HT1080 (cell line): ENCODE measurements around the gene APP. TPM values are rescaled to one million over a fixed set of nuclear protein-coding genes. Genes with fewer than 3 reads are reported as not detected.

Experiments
- DNase-seq: peaks from one replicate; pipeline ENCODE4 v3.0.0-alpha.2; 2015; ENCODE audit warnings: low read depth
- total RNA-seq: library from RNA; depleted of rRNA; stranded (reverse); fragments of >200 nt; shearing (Covaris generic); gene quantifications from 2 replicates; pipeline ENCODE4 v1.2.3, GENCODE V29; 2014

Gene APP
- total RNA-seq, 1 experiment from 2014 or later = 235 TPM

DNA sequence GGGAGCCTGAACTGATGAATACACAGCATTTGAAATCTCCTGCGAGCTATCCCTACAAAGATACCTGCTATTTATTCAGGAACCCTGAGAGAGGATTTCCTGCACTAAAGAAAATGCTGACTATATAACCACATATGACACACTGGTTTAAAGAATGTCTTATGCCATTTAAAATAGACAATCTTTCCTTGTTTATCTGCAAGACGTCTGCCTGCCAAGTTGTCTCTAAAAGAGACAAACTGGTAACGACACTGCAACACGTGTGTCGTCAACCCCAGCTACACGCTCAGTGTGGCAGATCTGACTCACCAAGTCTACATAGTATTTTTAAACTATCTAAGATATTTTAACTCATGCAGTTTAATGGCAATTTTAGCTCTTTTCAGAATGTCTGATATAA lies 42.7 kb downstream of the APP start:
- peak; percentile 72 for DNase-seq

DNA sequence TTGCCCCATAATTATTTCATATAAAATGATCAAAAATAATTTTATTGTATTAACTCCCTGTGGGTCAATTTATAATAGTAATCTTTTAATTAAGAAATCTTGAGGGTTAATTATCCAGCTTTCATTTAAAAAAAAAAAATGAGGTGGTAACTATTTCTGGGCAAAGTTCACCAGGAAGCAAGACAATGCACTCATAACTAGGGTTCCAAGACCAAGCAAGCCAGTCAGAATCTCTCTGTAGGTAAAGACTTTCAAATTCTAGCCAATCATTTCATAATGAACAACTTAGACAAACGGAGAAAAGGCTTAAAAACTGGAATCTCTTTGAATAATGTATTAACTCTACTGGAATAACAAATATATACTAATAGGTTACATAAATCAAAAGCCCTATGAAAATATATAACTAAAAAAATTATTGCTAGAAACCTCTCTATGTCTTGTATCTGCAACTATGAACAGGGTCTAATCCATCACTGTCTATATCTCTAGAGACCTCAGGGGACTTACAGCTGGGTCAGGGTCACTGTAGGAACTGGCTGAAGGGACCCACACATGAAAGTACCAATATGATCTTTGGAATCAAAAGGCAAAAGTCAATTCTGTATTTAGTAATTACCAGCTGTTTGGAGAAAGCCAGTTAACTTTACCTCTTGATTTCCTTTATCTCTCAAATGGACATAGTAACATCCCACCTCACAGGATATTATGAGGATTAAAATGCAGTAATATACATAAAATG lies 43.3 kb downstream of the APP start:
- no peak for DNase-seq

DNA sequence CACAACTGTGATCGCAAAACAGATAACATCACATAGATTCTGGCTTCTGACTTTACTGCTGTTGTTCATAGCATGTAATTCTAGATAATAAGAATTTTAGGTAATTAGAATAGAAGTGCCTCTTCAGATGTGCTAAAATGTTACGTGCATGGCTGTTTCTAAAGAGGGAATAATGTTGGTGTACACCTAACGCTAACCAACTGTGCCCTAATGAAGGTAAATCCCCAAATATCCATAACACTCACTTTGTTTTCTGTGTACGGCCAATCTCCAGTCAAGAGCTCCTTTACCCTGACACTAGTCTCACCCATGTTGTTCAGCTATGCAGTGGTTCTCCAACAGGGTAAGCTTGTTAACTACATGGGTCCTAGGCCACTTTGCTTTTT lies 44.4 kb downstream of the APP start:
- no peak for DNase-seq

DNA sequence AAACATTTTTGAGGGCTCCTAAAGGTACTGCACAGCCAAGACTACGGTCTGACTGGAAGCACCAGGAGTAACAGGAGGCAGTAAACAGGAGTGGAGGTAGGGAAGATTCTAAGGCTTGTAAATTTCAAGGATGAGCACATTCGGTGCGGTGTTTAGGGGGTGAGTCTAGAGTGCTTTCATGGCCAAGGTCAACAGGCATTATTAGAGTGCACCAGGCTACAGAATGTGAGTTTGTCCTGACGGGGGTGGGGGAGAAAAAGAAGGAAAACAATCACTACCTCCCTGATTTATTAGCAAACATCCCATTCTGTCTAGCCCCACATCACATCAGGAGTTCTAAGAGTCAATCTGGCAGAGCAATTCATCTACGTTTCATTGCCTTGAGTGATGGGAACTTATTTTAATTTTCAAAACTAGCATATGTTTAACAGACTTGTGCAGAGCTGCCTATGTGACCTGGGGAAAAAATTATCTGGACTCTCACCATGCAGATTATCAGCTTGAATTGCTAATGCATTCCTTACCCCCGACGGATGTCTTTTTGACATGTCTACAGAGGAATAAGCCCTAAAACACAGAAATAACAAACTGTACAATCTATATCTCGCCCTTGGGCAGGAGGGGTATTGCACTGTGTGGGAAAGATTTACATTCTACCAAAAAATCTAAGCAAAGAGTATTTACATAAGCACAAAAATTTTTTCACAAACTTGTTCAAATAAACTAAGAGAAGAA lies 45.0 kb downstream of the APP start:
- DNase-seq = no peak

DNA sequence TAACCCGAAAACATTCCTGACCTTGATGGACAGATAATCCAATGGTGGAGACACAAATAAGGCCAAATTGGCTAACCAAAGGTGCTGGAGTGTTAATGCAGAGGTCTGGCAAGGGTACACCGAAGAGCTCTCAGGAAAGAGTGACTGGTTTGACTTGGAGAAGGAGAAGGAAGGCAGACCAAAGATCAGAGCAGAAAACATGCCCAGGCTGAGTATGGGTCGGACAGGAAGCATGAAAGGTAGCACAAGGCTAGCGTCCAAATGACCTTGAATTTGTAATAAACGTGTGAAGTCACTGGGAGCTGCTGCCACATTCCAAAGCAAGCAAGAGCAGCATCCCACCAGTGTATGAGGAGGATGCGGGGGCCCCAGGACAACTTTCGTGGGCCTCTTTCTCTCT lies 45.7 kb downstream of the APP start:
- no peak for DNase-seq

DNA sequence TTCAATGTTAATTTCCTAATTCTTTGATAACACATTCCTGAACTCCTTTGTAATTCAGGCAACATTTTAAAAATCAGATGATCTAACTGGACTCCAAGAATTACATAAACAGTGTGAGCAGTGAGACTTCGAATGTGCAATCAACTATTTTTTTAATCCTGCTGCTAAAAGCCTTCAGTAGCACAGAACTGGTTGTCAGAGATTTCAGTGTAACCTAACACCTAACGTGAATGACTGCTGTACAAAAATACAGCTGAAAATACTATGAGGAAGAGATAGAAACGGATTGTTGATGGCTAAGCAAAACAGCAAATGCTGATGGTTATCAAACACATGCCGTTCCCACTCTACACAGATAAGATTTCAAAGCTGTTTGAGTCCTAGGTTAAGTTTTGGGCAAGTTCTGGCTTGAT lies 46.1 kb downstream of the APP start:
- DNase-seq = no peak

DNA sequence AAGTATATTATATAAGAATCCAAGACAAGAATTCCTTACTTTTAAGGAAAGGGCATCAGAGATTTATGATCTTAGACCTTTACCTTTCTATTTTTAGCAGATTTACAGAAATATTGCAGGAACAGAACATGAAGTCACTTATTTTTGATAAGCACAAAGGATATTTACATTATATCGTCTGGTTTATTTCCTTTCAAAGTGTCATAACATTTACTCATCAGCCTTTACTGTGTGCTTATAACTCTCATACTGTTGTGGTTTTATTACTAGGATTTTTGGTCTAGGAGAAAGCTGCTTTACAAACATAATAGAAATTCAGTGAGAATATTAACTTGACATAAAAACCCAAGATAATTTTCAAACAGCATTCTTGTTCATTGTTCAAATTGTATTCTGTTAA lies 47.6 kb downstream of the APP start:
- DNase-seq = no peak

DNA sequence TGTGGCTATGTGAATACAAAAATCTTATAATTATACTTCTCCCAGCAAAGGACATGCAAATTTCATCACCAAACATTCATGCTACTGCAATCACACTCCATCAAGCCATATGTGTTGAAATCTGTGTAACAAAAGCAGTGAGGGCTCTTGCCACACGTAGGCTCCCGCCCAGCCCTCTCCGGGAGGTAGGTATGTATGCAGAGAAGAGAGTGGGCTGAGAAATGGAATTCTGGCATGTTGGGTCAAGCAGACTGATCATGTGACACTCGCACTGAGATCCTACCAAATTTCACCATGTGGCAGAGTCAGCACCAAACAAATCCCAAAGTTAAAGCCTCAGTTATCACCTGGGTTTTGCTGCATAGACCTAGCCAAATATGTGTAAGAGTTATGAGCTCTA lies 49.7 kb downstream of the APP start:
- DNase-seq = no peak

DNA sequence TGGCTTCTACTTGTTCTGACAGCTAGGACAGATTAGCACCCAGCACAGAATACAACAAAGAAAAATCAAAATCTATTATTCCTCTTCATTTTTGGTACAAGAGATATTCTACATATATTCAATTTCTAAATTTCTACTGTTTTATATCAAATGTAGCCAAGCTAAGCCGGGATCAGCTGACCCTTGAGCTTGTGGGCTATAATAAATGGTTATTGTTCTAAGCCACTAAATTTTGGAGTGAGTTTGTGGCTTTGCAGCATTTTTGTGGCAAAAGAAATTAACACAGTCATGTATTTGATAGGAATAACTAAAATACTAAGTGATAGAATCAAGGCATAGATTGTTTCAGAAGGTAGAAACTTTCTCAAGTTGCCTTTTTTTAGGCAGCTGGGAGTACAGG lies 50.7 kb downstream of the APP start:
- no peak for DNase-seq

DNA sequence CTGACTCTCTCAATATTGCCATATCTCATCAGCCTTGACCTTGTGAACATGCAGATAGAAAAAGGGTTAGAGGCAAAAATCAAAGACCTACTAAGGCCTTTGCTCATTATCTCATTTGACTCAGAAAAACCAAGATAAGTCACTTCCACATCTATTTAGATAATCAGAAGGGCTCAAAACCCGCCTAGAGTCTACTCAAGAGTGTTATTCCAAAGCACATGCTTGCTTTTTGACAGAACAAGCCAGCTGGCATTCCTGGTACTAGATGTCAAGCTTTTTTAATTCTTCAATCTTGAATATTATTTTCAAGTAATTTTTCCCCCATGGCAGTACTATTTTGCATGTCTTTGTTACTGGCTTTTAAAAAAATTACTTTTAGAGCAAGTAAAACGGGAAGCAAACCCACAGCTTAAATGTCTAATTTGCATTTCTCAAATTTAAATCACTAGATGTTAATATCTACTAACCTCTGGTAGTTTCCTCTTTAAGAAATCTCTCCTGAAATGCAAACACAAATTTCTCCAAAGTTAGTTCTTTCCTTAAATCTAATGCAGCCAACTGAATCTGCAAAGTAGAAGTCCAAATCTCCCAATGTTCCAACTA lies 51.5 kb downstream of the APP start:
- DNase-seq = no peak

DNA sequence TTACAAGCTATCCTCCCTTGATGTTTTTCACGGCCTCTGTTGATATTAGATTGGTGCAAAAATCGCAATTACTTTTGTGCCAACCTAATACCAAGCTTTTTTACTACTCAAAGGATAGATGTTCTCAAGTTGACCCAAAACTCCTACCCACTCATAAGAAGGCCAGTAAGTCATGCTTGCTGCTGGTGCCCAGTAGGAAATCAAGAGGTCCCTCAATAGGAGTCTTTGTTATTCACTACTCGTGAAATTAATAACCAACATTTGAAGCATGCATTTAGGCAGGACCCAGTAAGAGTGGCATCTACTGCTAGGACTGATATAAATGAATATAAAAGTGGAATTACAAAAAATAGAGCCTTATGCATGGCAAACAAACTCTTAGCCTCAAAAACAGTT lies 52.6 kb downstream of the APP start:
- no peak for DNase-seq

DNA sequence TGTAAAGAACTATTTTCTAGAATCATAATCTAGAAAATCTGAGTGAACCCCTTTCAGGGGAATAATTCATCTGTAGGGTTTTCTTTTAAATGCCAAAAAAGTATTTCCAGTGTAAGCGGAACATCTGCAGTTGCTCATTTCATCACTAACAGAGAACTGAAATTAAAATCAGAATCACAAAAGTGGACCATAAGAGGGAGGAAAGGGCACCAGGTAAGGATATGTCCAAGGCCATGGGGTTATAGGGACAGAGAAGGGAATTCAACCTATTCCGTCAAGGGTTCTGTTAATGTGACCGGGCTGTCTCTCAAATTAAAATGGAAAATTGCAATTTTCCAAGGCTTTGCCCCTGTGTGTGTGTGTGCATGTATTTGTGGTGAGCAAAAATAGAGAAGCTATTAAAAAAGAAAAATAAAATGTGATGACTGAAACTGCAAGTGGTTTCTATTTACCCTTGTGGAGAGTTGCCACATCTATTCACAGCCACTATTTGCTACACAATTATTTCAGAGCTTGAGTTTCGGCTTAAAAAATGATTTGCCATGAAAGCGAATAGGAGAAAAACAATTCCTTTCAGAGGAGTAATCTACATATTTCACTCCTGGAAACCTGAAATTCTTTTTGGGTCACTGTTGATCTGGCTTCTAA lies 53.1 kb downstream of the APP start:
- DNase-seq = no peak

DNA sequence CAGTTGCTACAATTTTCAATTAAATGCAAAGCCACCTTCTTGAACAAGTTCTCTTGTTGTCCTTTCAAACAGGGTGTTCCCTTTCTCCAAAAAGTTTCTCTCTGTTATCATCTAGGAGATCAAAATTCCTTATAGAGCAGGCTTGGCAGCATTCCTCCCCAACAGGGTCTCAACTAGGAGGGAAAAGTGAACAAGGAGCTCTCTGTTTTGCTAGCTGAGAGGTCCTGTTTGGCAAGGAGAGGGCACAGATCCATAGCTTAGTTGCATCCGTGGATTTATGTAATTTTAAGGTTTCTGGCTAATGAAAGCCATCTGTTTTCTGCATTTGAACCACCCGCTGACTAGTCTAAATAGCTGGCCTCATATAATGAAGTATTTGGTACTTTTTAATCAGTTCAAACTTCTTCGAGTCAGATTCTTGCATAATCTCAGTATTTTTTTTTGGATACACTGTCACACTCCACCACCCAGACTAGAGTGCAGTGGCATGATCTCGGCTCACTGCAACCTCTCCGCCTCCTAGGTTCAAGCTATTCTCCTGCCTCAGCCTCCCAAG lies 54.0 kb downstream of the APP start:
- DNase-seq = no peak

DNA sequence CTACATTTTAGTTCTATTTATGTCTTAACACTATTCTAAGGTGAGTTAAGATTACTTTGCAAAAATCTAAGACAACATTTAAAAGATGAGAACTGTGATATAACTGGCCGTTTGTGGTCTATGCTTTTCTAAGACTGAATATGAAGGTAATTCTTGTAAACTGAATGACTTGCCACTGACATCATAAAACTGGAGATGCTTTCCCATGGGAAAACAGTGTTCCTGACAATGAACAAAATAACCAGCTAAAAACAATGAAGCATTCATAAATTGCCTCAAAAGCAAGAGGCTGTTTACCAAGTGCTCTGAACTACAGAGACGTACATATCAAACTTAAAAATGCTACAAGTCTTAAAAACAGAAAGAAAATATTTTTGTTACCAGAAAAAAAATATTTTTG lies 54.7 kb downstream of the APP start:
- peak; percentile 47 for DNase-seq

DNA sequence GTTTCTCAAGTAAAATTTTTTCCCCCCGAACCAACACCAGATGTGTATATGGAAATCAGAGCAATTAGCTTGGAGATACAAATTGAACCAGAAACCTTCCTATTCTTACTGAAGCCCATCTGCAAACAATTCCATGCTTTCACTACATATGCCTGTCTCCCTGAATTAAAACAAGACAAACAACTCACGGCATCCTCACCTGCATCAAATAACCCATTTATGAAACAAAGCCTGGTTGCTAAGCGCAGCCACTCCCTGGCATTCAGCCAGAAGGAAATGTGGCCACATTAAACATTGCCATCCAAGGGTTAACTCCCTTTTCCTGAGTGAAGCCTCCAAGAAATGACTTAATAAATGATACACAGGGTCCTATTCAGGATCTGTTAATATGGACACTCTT lies 55.3 kb downstream of the APP start:
- peak; percentile 20 for DNase-seq

DNA sequence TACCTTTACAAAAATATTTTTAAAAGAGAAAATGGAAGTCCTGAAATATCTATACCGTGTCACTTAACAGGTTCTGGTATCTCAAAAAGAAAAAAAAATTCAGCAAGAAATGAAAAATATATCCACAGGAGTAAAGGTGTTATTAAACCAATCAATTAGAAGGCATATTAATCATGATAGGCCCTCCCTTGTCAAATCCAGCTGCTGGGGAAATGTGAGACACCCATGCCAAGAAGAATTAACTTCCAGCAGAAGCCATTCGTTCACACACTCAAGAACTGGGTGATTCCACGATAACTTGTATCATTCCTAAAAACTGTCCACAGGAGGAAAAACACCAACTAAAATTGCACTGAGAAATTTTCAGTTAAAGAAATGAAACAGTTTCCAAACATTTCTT lies 57.6 kb downstream of the APP start:
- DNase-seq = no peak

DNA sequence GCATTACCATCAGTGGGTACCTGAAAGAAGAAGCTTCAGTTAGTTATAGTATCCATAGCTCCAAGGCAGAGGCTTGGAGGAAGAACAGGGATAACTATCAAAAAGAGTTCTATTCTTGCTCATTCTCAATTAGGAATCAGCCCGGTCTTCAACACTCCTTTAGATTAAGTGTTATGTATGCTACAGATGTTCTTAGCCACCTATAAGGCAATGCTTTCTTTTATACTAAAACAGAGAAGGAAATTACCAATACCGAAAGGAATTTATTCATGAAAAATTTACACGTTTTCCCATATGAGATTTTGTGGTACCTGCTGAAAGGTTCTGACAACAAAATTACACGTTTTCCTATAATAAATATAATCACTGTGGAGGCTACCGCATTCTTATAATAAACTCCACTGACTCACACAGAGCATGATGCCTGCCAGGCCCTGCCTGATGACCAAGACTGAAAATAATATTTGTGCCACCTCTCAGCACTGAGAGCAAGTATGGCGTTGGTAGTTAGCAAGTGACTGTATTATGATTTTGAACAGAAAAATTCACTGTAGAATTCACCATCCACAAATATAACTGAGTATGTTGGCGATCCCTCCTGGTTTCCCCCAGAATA lies 58.3 kb downstream of the APP start:
- DNase-seq = no peak

DNA sequence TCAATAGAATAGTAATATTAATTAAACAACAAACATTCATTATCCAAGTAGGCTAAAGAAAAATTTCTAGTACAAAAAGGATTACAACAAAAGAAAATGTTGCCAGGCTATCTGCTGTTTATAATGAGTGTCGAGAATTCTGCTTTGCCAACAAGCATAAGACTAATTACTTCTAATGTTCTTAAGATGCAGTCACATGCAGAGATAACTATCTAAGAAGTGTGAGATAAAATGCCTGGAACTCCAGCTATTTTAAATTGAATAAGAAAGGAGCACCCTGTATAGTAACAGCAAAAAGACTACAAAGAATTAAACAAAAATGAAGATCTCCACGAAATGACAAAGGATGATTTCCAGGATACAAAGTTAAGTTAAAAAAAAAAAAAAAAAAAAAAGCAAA lies 59.9 kb downstream of the APP start:
- DNase-seq = no peak

DNA sequence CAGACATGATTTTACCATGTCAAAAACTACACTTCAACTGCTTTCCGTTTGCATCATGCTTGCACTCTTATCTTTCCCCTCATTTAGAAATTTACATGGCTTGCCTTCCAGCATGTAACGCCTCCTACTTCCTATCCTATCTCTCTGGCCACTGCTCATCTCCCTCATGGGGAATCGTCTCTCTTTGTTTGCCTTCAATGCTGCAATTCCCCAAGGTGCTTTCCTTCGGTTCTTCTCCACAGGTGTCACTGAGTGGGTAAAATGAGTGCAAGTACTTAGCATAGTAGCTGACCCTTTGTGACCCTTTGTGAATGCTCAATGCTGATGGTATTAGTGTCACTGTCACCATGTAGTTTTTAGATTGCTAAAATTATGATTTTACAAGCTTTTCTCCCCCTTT lies 63.1 kb downstream of the APP start:
- no peak for DNase-seq

DNA sequence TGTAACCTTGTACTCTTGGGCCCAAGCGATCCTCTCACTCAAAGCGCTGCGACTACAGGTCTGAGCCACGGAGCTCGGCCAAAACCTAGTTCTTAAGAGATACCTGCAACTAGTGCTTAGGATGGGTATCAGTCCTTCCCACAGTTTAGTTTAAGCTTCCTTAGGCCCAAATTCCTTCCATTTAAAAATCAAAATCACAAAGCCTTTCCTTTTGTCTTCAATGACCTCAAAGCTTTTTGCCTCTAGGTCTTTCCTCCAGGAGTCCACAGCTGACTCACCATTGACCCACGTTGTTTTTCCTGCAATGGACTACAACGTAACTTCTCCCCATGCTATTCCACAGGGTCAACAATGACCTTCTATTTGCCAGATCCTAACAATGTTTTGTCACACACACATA lies 64.0 kb downstream of the APP start:
- DNase-seq = no peak

DNA sequence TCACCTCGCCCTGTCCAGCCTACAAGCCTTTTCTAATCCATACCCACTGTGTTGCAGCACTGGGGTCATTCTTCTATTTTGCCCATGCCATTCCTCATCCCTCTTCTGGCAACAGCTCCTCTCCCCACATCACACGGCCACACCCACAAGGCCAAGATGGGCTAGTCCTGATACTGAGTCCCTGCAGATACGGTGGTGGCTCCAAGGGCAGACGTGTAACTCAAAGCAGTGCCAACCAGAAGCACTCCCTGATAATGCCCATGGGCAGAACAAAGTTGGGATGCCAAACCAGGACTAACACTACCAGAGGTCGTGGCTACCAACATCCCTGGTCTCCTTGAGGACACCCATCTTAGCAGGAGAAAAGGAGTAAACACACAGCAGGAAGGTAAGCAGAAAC lies 64.8 kb downstream of the APP start:
- DNase-seq = no peak

DNA sequence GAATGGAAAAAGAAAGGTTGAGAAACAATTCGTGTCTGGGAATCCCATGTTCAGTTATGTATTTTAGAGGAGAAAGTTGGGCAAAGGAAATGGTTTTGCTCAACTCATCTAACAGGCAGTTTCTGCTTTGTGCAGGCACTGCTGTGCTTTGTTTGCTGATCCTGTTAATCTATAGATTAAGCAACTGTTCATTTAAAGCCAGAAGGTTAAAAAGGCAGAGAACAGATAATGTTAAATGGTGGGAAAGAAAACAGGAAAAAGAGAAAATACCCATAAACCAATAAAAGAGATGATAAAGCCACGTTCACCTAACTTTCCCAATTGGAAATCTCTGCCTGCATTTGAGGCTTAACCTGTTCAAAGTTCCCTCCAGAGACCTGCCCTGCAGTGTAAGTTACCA lies 70.0 kb downstream of the APP start:
- no peak for DNase-seq
